ENCODE data around the gene NKIRAS1. TPM values are rescaled to one million over a fixed set of nuclear protein-coding genes. Genes with fewer than 3 reads are reported as not detected.

Gene NKIRAS1
- total and polyA plus RNA-seq, 2 donors (not counting 1 experiment from before 2014, with no cell fraction given): 1.6 to 4.7 TPM

- H3K79me2 ChIP-seq (ENCODE audit: control insufficient read depth, insufficient read depth, low read length): no peaks in the 10 kb centered on the region
- intact Hi-C loops (cut with micrococcal nuclease): loop anchor here (1.0 to 5.0 kb wide), 4 partner anchors 28 to 350 kb away; partner anchors contain the start of genes NKIRAS1 and RPL15
- DNase-seq: peak; percentile 66
- H3K4me1 ChIP-seq (ENCODE audit: control insufficient read depth in 2 of 2, insufficient read depth in 2 of 2, low read length in 2 of 2): no peaks in the 10 kb centered on the region
- H3K9me3 ChIP-seq (ENCODE audit: control extremely low read depth in 1 of 3, control insufficient read depth in 2 of 3, insufficient read depth in 1 of 3, low read length in 2 of 3): no peaks in the 10 kb centered on the region
- CTCF ChIA-PET: interaction anchor here (0.5 to 6.9 kb wide), 37 partner anchors 9 to 1008 kb away, joined by 3 to 92 read pairs (median 4); partner anchors contain the start of genes NKIRAS1 and RPL15
- ATAC-seq (ENCODE audit: low read depth): peak; percentile 58
- no CpG with 5 or more reads among the region's 3 CpGs for WGBS (ENCODE audit: insufficient coverage)
- no peak overlapping the region for H2AFZ ChIP-seq (ENCODE audit: insufficient read depth, low read depth, low read length, poor library complexity, severe bottlenecking)
- no peaks in the 10 kb centered on the region for H3K27me3 Mint-ChIP-seq
- no peaks in the 10 kb centered on the region for H3K27me3 ChIP-seq (replicated peaks in 1 of 4; ENCODE audit: control extremely low read depth in 1 of 4, control insufficient read depth in 3 of 4, insufficient read depth in 4 of 4, low read length in 3 of 4)
- POLR2A ChIA-PET: no interaction called here
- H3K4me2 ChIP-seq (replicated peaks; ENCODE audit: low read depth, low read length, poor library complexity, severe bottlenecking): no peak overlapping the region
- H3K36me3 ChIP-seq (replicated peaks in 1 of 2; ENCODE audit: control extremely low read depth in 1 of 2, control insufficient read depth in 1 of 2, extremely low read depth in 1 of 2, insufficient read depth in 2 of 2, low read length in 1 of 2): peaks cover 0 to 21% of the 10 kb centered on the region in 2 experiments
- TF ChIP-seq EZH2 (IDR thresholded peaks at IDR 0.05; ENCODE audit: borderline replicate concordance, insufficient read depth, low read depth, low read length, poor library complexity, severe bottlenecking): no peak
- peak; percentile 95 for TF ChIP-seq CTCF (IDR thresholded peaks at IDR 0.05)
- no peak overlapping the region for H3K4me3 Mint-ChIP-seq
- peak overlapping the region; percentile 27 for H3K27ac Mint-ChIP-seq
- H3K9ac ChIP-seq (ENCODE audit: low read length): no peak overlapping the region
- peak overlapping the region in 1 of 2 donors; percentile 14 for H3K27ac ChIP-seq (ENCODE audit: low read length in 2 of 2)
- H3K9me3 Mint-ChIP-seq (ENCODE audit: insufficient read depth): no peaks in the 10 kb centered on the region
- no peak overlapping the region for H3K4me3 ChIP-seq (ENCODE audit: control extremely low read depth in 1 of 5, extremely low read depth in 1 of 5, insufficient read depth in 1 of 5, low read depth in 2 of 5, low read length in 4 of 5)
- peaks cover 6% of the 10 kb centered on the region for H3K4me1 Mint-ChIP-seq
- H4K20me1 ChIP-seq (ENCODE audit: control insufficient read depth, insufficient read depth, low read length, poor library complexity, severe bottlenecking): peaks cover 15% of the 10 kb centered on the region
Measured at GRCh38 chr3:23888617-23889228, 28.1 kb downstream of the NKIRAS1 start.

GRCh38 chr3:23886311-23886710 lies 30.5 kb downstream of the NKIRAS1 start:
- H3K4me3 ChIP-seq (ENCODE audit: control extremely low read depth in 1 of 5, extremely low read depth in 1 of 5, insufficient read depth in 1 of 5, low read depth in 2 of 5, low read length in 4 of 5): no peak overlapping the region
- no peaks in the 10 kb centered on the region for H3K27me3 ChIP-seq (replicated peaks in 1 of 4; ENCODE audit: control extremely low read depth in 1 of 4, control insufficient read depth in 3 of 4, insufficient read depth in 4 of 4, low read length in 3 of 4)
- CTCF ChIA-PET: interaction anchor here (6.9 kb wide), 1 partner anchor 351 kb away, joined by 92 read pairs; no protein-coding TSS in a partner anchor
- TF ChIP-seq EZH2 (IDR thresholded peaks at IDR 0.05; ENCODE audit: borderline replicate concordance, insufficient read depth, low read depth, low read length, poor library complexity, severe bottlenecking) (no peak), CTCF (IDR thresholded peaks at IDR 0.05) (no peak)
- H4K20me1 ChIP-seq (ENCODE audit: control insufficient read depth, insufficient read depth, low read length, poor library complexity, severe bottlenecking): peaks cover 15% of the 10 kb centered on the region
- ATAC-seq (ENCODE audit: low read depth) (no peak), DNase-seq (no peak)
- no peak overlapping the region for H3K4me2 ChIP-seq (replicated peaks; ENCODE audit: low read depth, low read length, poor library complexity, severe bottlenecking)
- peak overlapping the region in 1 of 2 donors; percentile 14 for H3K27ac ChIP-seq (ENCODE audit: low read length in 2 of 2)
- 100% methylated on average over 3 of the region's 3 CpGs for WGBS (ENCODE audit: insufficient coverage)
- H3K36me3 ChIP-seq (replicated peaks in 1 of 2; ENCODE audit: control extremely low read depth in 1 of 2, control insufficient read depth in 1 of 2, extremely low read depth in 1 of 2, insufficient read depth in 2 of 2, low read length in 1 of 2): peaks cover 0 to 17% of the 10 kb centered on the region in 2 experiments
- H3K9ac ChIP-seq (ENCODE audit: low read length): no peak overlapping the region
- Mint-ChIP-seq H3K4me3 (no peak overlapping the region), H3K9me3 (ENCODE audit: insufficient read depth) (no peaks in the 10 kb centered on the region), H3K4me1 (peaks cover 9% of the 10 kb centered on the region), H3K27ac (no peak overlapping the region), H3K27me3 (no peaks in the 10 kb centered on the region)
- H2AFZ ChIP-seq (ENCODE audit: insufficient read depth, low read depth, low read length, poor library complexity, severe bottlenecking): no peak overlapping the region
- H3K4me1 ChIP-seq (ENCODE audit: control insufficient read depth in 2 of 2, insufficient read depth in 2 of 2, low read length in 2 of 2): peaks cover 0 to 1% of the 10 kb centered on the region in 2 donors
- peaks cover 0 to 8% (median 0%) of the 10 kb centered on the region in 3 donors for H3K9me3 ChIP-seq (ENCODE audit: control extremely low read depth in 1 of 3, control insufficient read depth in 2 of 3, insufficient read depth in 1 of 3, low read length in 2 of 3)
- POLR2A ChIA-PET: no interaction called here
- intact Hi-C loops (cut with micrococcal nuclease): loop anchor here (5.0 kb wide), 1 partner anchor 301 kb away; no protein-coding TSS in a partner anchor
- H3K79me2 ChIP-seq (ENCODE audit: control insufficient read depth, insufficient read depth, low read length): peaks cover 2% of the 10 kb centered on the region

Data from B cell (primary cell).